ENCODE data around the gene ANO2.

DNA sequence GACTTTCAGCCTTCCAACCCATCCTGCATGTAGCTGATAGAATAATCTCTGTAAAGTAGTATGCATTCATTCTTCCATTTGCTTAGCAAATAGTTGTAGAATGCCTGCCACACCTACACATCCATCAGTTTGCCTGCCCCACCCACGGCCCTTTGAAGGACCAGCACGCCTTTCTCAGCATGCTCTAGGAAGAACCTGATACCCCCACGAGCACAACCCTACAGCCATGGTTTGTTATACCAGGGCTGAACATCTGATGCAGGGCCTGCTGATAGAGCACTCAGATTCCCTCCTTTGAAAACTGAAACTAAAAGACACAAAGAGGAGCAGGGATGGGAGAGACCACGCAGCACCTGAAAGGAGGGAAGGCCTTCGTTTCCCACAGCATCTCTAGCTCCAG lies 205.1 kb downstream of the ANO2 start:
- TF ChIP-seq, protein P1, sequence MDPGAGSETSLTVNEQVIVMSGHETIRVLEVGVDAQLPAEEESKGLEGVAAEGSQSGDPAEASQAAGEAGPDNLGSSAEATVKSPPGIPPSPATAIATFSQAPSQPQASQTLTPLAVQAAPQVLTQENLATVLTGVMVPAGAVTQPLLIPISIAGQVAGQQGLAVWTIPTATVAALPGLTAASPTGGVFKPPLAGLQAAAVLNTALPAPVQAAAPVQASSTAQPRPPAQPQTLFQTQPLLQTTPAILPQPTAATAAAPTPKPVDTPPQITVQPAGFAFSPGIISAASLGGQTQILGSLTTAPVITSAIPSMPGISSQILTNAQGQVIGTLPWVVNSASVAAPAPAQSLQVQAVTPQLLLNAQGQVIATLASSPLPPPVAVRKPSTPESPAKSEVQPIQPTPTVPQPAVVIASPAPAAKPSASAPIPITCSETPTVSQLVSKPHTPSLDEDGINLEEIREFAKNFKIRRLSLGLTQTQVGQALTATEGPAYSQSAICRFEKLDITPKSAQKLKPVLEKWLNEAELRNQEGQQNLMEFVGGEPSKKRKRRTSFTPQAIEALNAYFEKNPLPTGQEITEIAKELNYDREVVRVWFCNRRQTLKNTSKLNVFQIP (CRISPR knock-in tag; IDR thresholded peaks at IDR 0.05; ENCODE audit: borderline replicate concordance, low read depth), result no peak
- TF ChIP-seq ESRRG (CRISPR knock-in tag; IDR thresholded peaks at IDR 0.05), result no peak
- TF ChIP-seq TOX (CRISPR knock-in tag; IDR thresholded peaks at IDR 0.05; ENCODE audit: borderline replicate concordance), result no peak
- no peak for TF ChIP-seq TCF4 (CRISPR knock-in tag; IDR thresholded peaks at IDR 0.05; ENCODE audit: borderline replicate concordance)
- no peak for TF ChIP-seq ZFP30 (CRISPR knock-in tag; IDR thresholded peaks at IDR 0.05)
- no peak for TF ChIP-seq PPARA (CRISPR knock-in tag; IDR thresholded peaks at IDR 0.05; ENCODE audit: borderline replicate concordance)
- TF ChIP-seq, protein P2, sequence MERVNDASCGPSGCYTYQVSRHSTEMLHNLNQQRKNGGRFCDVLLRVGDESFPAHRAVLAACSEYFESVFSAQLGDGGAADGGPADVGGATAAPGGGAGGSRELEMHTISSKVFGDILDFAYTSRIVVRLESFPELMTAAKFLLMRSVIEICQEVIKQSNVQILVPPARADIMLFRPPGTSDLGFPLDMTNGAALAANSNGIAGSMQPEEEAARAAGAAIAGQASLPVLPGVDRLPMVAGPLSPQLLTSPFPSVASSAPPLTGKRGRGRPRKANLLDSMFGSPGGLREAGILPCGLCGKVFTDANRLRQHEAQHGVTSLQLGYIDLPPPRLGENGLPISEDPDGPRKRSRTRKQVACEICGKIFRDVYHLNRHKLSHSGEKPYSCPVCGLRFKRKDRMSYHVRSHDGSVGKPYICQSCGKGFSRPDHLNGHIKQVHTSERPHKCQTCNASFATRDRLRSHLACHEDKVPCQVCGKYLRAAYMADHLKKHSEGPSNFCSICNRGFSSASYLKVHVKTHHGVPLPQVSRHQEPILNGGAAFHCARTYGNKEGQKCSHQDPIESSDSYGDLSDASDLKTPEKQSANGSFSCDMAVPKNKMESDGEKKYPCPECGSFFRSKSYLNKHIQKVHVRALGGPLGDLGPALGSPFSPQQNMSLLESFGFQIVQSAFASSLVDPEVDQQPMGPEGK (CRISPR knock-in tag; IDR thresholded peaks at IDR 0.05; ENCODE audit: borderline replicate concordance), result no peak
- no peak for TF ChIP-seq ARNTL (CRISPR knock-in tag; IDR thresholded peaks at IDR 0.05; ENCODE audit: borderline replicate concordance, low read depth)
- TF ChIP-seq OSR1 (CRISPR knock-in tag; IDR thresholded peaks at IDR 0.05), result no peak

Measured in SK-N-SH treated with all-trans-retinoic acid at 6 μM for 48 hours (cell line).